Measurements from ENCODE around the gene TMEM39B.

GRCh38 chr1:32150847-32151246 lies 78.1 kb downstream of the TMEM39B start:
- TF ChIP-seq POLR2A (IDR thresholded peaks at IDR 0.05; ENCODE audit: low read depth, low read length) (no peak), CTCF (IDR thresholded peaks at IDR 0.05; ENCODE audit: extremely low read depth in 1 of 2, insufficient read depth in 1 of 2, low read depth in 1 of 2, low read length in 2 of 2) (no peak), MYC (IDR thresholded peaks at IDR 0.05; ENCODE audit: low read depth, low read length) (no peak), MAX (IDR thresholded peaks at IDR 0.05; ENCODE audit: insufficient read depth, insufficient read length) (no peak), POLR2AphosphoS5 (IDR thresholded peaks at IDR 0.05; ENCODE audit: insufficient read depth, low read depth, low read length) (no peak), EZH2 (IDR thresholded peaks at IDR 0.05; ENCODE audit: borderline replicate concordance, low read depth, low read length, severe bottlenecking) (no peak), JUN (IDR thresholded peaks at IDR 0.05; ENCODE audit: borderline replicate concordance, insufficient read depth, insufficient read length, low read depth) (no peak), GATA2 (IDR thresholded peaks at IDR 0.05; ENCODE audit: insufficient read depth, insufficient read length, low read depth, low read length) (no peak), FOS (IDR thresholded peaks at IDR 0.05; ENCODE audit: borderline replicate concordance, insufficient read depth, low read length) (no peak)
